ENCODE data around the gene DNAJA4.

DNA sequence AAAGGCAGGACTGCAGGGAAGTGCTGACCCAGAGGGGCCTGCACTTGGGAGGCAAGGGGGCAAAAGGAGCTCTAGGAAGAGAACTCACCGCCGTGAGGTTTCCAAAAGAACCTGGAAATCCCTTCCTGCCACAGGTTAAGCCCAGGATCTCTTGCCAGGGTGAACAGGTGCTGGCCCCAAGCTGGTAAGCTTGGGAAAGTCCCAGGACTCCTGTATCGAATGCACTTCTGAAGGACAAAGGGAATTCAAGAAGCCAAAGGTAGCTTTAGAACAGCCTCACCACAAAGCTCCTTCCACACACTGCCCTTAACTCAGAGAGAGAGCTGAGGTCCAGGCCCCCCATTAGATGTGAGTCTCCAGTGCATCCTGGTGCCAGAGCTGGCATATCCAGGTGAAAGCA, 46.9 kb downstream of the DNAJA4 start:
- no peak for TF ChIP-seq GATA2 (IDR thresholded peaks at IDR 0.05; ENCODE audit: low read depth, low read length)
- no peak for TF ChIP-seq GATA3 (IDR thresholded peaks at IDR 0.05; ENCODE audit: low read depth, low read length)
